Right atrium auricular region (tissue), 2 donors: ENCODE data around the gene PHLDA1. TPM values are rescaled to one million over a fixed set of nuclear protein-coding genes. Genes with fewer than 3 reads are reported as not detected.

Source experiments
- DNase-seq: peaks from one replicate; pipeline ENCODE4 v3.0.0-alpha.2; 2019; ENCODE audit warnings: low spot score
- H3K27ac ChIP-seq, 2 donors: fragments of 200-600 bp; sonication (generic); 1 replicate in 1 of 2; 2 replicates in 1 of 2; pipeline ENCODE4 v1.5.1; 2016 to 2019
- H3K27me3 ChIP-seq, 2 donors: fragments of 200-600 bp; sonication (generic); one replicate each; pipeline versions ENCODE4 v1.5.1 to v1.6.0; 2017 to 2019
- H3K36me3 ChIP-seq: fragments of 200-600 bp; sonication (generic); one replicate; pipeline ENCODE4 v1.5.1; 2016
- H3K4me1 ChIP-seq, 2 donors: fragments of 200-600 bp; sonication (generic); one replicate each; pipeline versions ENCODE4 v1.5.1 to v1.6.0; 2017 to 2019
- H3K4me3 ChIP-seq, 2 donors: fragments of 200-600 bp; sonication (generic); 1 replicate in 1 of 2; 2 replicates in 1 of 2; pipeline ENCODE4 v1.5.1; 2017 to 2019; ENCODE audit warnings: mild to moderate bottlenecking in 1 of 2, moderate library complexity in 1 of 2
- H3K9me3 ChIP-seq, 2 donors: fragments of 200-600 bp; sonication (generic); one replicate each; pipeline ENCODE4 v1.5.1; 2019
- total RNA-seq, 2 donors: library from RNA; depleted of rRNA; stranded (reverse); fragments of >200 nt; gene quantifications; one replicate each; pipeline ENCODE4 v1.1.0, GENCODE V29; 2016
- TF ChIP-seq, protein P1 (sequence below), 2 donors: fragments of 200-600 bp; sonication (generic); IDR thresholded peaks; one replicate each; pipeline ENCODE4 v1.5.1; 2019; ENCODE audit warnings: antibody characterized with exemption in 2 of 2

Gene PHLDA1
- total RNA-seq, 2 donors from 2014 or later, result 6.7 to 22.2 TPM

DNA sequence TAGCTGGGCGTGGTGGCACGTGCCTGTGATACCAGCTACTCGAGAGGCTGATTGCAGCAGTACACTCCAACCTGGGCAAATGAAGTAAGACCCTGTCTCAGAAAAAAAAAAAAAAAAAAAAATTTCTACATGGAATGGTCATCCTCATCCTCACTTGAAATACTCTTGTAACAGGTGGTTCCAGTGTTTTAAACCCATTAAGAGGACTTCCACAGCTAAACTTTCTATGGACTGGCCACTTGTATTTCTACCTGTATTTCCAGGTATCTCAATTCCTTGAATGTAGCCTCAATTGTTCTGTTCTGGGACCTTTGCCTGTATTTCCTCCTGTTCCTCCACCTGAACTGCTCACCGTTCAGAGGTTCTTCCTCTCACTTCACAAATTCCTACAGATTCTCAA is 11.8 kb upstream of the PHLDA1 start:
- H3K4me3 ChIP-seq, result no peak overlapping the region
- no peaks in the 10 kb centered on the region for H3K4me1 ChIP-seq
- no peaks in the 10 kb centered on the region for H3K9me3 ChIP-seq
- DNase-seq, result no peak
- H3K27ac ChIP-seq, result no peak overlapping the region
- H3K36me3 ChIP-seq, result no peaks in the 10 kb centered on the region
- TF ChIP-seq, protein P1, sequence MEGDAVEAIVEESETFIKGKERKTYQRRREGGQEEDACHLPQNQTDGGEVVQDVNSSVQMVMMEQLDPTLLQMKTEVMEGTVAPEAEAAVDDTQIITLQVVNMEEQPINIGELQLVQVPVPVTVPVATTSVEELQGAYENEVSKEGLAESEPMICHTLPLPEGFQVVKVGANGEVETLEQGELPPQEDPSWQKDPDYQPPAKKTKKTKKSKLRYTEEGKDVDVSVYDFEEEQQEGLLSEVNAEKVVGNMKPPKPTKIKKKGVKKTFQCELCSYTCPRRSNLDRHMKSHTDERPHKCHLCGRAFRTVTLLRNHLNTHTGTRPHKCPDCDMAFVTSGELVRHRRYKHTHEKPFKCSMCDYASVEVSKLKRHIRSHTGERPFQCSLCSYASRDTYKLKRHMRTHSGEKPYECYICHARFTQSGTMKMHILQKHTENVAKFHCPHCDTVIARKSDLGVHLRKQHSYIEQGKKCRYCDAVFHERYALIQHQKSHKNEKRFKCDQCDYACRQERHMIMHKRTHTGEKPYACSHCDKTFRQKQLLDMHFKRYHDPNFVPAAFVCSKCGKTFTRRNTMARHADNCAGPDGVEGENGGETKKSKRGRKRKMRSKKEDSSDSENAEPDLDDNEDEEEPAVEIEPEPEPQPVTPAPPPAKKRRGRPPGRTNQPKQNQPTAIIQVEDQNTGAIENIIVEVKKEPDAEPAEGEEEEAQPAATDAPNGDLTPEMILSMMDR (IDR thresholded peaks at IDR 0.05), result no peak
- H3K27me3 ChIP-seq, result no peaks in the 10 kb centered on the region

DNA sequence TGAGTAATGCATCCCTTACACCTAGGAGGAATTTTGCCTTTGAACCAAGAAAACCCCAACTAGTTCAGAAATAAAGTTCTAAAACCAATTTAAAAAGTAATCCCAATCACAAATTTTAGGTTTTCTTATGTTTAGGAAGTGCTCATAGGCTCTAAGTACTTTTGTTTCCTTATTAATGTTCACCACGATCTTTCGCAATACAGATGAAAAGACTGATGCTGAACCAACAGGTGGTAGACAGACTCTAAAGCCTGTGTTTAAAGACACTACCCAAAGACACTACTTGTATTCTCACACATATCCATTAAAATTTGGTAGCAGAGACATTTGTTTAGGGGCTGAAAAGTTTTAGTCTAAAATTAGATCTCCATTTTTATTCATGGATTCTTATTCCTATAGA is 10.6 kb upstream of the PHLDA1 start:
- TF ChIP-seq, protein P1 (IDR thresholded peaks at IDR 0.05), result no peak
- DNase-seq, result no peak
- Histone ChIP-seq H3K27ac (no peak overlapping the region), H3K9me3 (no peaks in the 10 kb centered on the region), H3K4me3 (no peak overlapping the region), H3K36me3 (no peaks in the 10 kb centered on the region), H3K27me3 (no peaks in the 10 kb centered on the region), H3K4me1 (peaks cover 0 to 5% of the 10 kb centered on the region in 2 donors)

DNA sequence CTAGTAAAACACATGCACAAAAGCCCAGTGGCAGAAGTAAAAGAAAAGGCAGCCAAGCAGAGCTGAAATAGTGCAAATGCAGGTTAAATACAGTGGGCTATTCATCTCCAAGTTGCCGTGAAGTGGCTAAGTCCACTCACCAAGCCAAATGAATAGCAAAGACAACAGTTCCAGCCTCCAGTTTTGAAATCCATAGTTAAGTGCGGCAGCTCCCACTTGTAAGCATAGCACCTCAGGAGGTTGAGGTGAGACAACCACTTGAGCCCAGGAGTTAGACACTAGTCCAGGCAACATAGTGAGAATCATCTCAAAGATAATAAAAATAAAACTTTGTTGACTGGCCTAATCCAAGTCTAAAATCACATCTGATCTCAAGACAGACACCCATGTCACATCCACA is 9.8 kb upstream of the PHLDA1 start:
- DNase-seq, result no peak

DNA sequence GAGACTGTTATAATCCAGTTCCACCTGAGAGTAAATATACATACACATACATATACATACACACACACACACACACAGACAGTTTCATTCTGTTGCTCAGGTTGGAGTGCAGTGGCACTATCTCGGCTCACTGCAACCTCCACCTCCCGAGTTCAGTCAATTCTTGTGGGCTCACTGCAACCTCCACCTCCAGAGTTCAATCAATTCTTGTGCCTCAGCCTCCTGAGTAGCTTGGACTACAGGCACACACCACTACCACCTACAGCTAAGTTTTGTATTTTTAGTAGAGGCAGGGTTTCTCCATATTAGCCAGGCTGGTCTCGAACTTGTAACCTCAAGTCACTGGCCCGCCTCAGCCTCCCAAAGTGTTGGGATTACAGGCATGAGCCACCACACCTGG is 8.9 kb upstream of the PHLDA1 start:
- H3K4me3 ChIP-seq, result no peak overlapping the region
- no peaks in the 10 kb centered on the region for H3K36me3 ChIP-seq
- H3K27ac ChIP-seq, result no peak overlapping the region
- H3K27me3 ChIP-seq, result no peaks in the 10 kb centered on the region
- TF ChIP-seq, protein P1 (IDR thresholded peaks at IDR 0.05), result no peak
- no peaks in the 10 kb centered on the region for H3K9me3 ChIP-seq
- H3K4me1 ChIP-seq, result peaks cover 0 to 5% of the 10 kb centered on the region in 2 donors
- no peak for DNase-seq

More for the DNA sequence above, 9.8 kb upstream of the PHLDA1 start:
- no peaks in the 10 kb centered on the region for H3K36me3 ChIP-seq
- TF ChIP-seq, protein P1 (IDR thresholded peaks at IDR 0.05), result no peak
- no peak overlapping the region for H3K4me3 ChIP-seq
- no peak overlapping the region for H3K27ac ChIP-seq
- no peaks in the 10 kb centered on the region for H3K9me3 ChIP-seq
- H3K4me1 ChIP-seq, result peaks cover 0 to 5% of the 10 kb centered on the region in 2 donors
- H3K27me3 ChIP-seq, result no peaks in the 10 kb centered on the region

DNA sequence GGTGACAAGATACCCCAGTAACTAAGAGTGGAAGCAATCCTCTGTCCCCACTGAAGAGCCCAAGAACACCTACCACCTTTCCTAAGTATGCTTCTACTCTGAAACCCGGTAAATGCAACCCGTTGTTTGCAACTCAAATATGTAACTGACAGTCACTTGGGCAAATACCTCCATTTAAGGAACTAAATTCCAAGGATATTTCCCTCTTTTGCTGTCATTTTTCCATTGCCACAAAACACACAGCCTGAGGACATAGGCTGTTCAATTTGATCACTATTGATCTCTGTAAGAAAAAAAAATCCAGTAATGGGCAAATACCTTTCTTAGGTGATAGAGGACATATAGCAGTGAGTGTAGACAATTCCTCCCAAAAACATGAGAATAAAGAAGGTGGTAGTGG is 6.6 kb upstream of the PHLDA1 start:
- TF ChIP-seq, protein P1 (IDR thresholded peaks at IDR 0.05), result no peak
- H3K9me3 ChIP-seq, result no peaks in the 10 kb centered on the region

More for the DNA sequence above, 6.6 kb upstream of the PHLDA1 start:
- Histone ChIP-seq H3K27ac (no peak overlapping the region), H3K4me1 (peaks cover 0 to 5% of the 10 kb centered on the region in 2 donors), H3K27me3 (no peaks in the 10 kb centered on the region), H3K36me3 (no peaks in the 10 kb centered on the region), H3K4me3 (no peak overlapping the region)
- no peak for DNase-seq
